Fibroblast of pulmonary artery (primary cell): ENCODE measurements around the gene CAPN9.

ENCODE experiments used
- DNase-seq: peaks from one replicate; pipeline ENCODE4 v3.0.0-alpha.2; 2010; ENCODE audit warnings: low read depth
- H3K4me3 ChIP-seq: replicated peaks from 2 replicates; pipeline ENCODE4 v1.5.1; 2011; ENCODE audit warnings: low read depth, mild to moderate bottlenecking, control low read depth, low read length, moderate library complexity
- CTCF ChIP-seq: IDR thresholded peaks from 2 replicates; pipeline ENCODE4 v1.5.1; 2011; ENCODE audit warnings: mild to moderate bottlenecking, control low read depth, low read length, inconsistent platforms; ENCODE audit errors: missing control alignments

Gene CAPN9

GRCh38 chr1:230809256-230809990, 62.2 kb downstream of the CAPN9 start:
- no peak overlapping the region for H3K4me3 ChIP-seq
- DNase-seq: no peak
- no peak for TF ChIP-seq CTCF

- no peak for DNase-seq
- TF ChIP-seq CTCF: no peak
- H3K4me3 ChIP-seq: no peak overlapping the region
These were observed 65.4 kb downstream of the CAPN9 start for GRCh38 chr1:230812568-230812967.

- no peak for TF ChIP-seq CTCF
- H3K4me3 ChIP-seq: no peak overlapping the region
- DNase-seq: no peak
These were observed 67.9 kb downstream of the CAPN9 start for GRCh38 chr1:230814949-230815692.

DNA sequence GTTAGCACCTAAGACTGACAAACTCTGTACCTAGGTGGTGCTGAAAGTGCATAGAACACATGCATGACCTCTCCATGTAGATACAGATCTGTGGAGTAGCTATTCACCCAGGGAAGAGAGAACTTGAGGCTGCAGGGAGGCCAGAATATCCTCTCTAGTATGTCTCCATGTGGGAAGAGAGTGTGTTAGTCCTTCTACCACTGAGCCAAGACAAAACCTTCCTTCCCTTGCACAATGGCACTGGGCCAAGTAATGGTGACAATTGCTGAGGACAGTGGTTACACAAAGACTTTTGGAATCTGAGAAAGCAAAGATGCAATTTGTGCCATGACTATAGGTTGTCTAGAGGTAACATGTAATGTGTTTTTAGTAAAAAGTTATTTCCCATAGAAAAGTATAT, 68.8 kb downstream of the CAPN9 start:
- no peak for DNase-seq
- H3K4me3 ChIP-seq: no peak overlapping the region
- TF ChIP-seq CTCF: no peak

GRCh38 chr1:230818367-230818766, 71.2 kb downstream of the CAPN9 start:
- no peak for TF ChIP-seq CTCF
- H3K4me3 ChIP-seq: no peak overlapping the region
- DNase-seq: no peak

- no peak for TF ChIP-seq CTCF
- DNase-seq: no peak
- H3K4me3 ChIP-seq: no peak overlapping the region
These were observed 71.7 kb downstream of the CAPN9 start for GRCh38 chr1:230818901-230819300.
